NCI-H1105 treated with DMSO at 0.1 percent for 48 hours (cell line): Measurements from ENCODE around the gene AMBP.

ENCODE experiments used
- DNase-seq: peaks from one replicate; lab custom pipeline; 2025; lab: John Stamatoyannopoulos, UW

Gene AMBP

GRCh38 chr9:114078021-114078780 lies at the start of gene AMBP:
AMBP (minus strand) TSS chr9:114078300; CDS start chr9:114078209, 91 bp downstream.
- peak; percentile 16 for DNase-seq

- no peak for DNase-seq
Observed at GRCh38 chr9:114126247-114127060, 48.4 kb upstream of the AMBP start.

- DNase-seq = no peak
Observed at GRCh38 chr9:114125476-114126013, 47.4 kb upstream of the AMBP start.

GRCh38 chr9:114124666-114125475 lies 46.8 kb upstream of the AMBP start:
- no peak for DNase-seq

- no peak for DNase-seq
Observed at GRCh38 chr9:114124138-114124537, 46.0 kb upstream of the AMBP start.

GRCh38 chr9:114123031-114123977 lies 45.2 kb upstream of the AMBP start:
- DNase-seq = no peak

GRCh38 chr9:114122136-114123027 lies 44.3 kb upstream of the AMBP start:
- DNase-seq = no peak

GRCh38 chr9:114121227-114122135 lies 43.4 kb upstream of the AMBP start:
- DNase-seq = no peak

GRCh38 chr9:114120192-114121014 lies 42.3 kb upstream of the AMBP start:
- no peak for DNase-seq

GRCh38 chr9:114119242-114120191 lies 41.4 kb upstream of the AMBP start:
- DNase-seq = no peak

- DNase-seq = peak; percentile 68
Observed at GRCh38 chr9:114117996-114118830, 40.1 kb upstream of the AMBP start.

- no peak for DNase-seq
Observed at GRCh38 chr9:114117614-114117995, 39.5 kb upstream of the AMBP start.

- no peak for DNase-seq
Observed at GRCh38 chr9:114116126-114116747, 38.1 kb upstream of the AMBP start.

GRCh38 chr9:114115654-114116125 lies 37.6 kb upstream of the AMBP start:
- DNase-seq = no peak

GRCh38 chr9:114114364-114114763 lies 36.3 kb upstream of the AMBP start:
- no peak for DNase-seq
